BE2C (cell line): ENCODE measurements around the gene PDZD4. TPM values are rescaled to one million over a fixed set of nuclear protein-coding genes. Genes with fewer than 3 reads are reported as not detected.

ENCODE experiments used
- DNase-seq: peaks from one replicate; pipeline ENCODE4 v3.0.0-alpha.2; 2020
- H3K27me3 ChIP-seq: fragments of 250-450 bp; sonication (Bioruptor Pico); 2 replicates; pipeline ENCODE4 v1.5.1; 2020; ENCODE audit warnings: mild to moderate bottlenecking
- H3K36me3 ChIP-seq: fragments of 250-450 bp; sonication (Bioruptor Pico); 2 replicates; pipeline ENCODE4 v1.5.1; 2020; ENCODE audit warnings: mild to moderate bottlenecking
- H3K4me1 ChIP-seq: fragments of 250-450 bp; sonication (Bioruptor Pico); 2 replicates; pipeline ENCODE4 v1.5.1; 2020
- H3K4me3 ChIP-seq: 2 replicates; pipeline ENCODE4 v1.5.1; 2011; ENCODE audit warnings: low read depth, low read length
- H3K9me3 ChIP-seq: fragments of 250-450 bp; sonication (Bioruptor Pico); 2 replicates; pipeline ENCODE4 v1.5.1; 2020
- polyA plus RNA-seq: library from polyadenylated mRNA; unstranded; fragments of >200 nt; gene quantifications from one replicate; pipeline ENCODE4 v1.2.1, GENCODE V29; 2012; ENCODE audit warnings: low read depth, missing spikeins; ENCODE audit not compliant: insufficient read length, insufficient read depth
- TF ChIP-seq, protein P1 (sequence below): IDR thresholded peaks from 2 replicates; pipeline ENCODE4 v1.5.1; 2012; ENCODE audit warnings: mild to moderate bottlenecking, low read depth, low read length

PDZD4 gene, protein sequence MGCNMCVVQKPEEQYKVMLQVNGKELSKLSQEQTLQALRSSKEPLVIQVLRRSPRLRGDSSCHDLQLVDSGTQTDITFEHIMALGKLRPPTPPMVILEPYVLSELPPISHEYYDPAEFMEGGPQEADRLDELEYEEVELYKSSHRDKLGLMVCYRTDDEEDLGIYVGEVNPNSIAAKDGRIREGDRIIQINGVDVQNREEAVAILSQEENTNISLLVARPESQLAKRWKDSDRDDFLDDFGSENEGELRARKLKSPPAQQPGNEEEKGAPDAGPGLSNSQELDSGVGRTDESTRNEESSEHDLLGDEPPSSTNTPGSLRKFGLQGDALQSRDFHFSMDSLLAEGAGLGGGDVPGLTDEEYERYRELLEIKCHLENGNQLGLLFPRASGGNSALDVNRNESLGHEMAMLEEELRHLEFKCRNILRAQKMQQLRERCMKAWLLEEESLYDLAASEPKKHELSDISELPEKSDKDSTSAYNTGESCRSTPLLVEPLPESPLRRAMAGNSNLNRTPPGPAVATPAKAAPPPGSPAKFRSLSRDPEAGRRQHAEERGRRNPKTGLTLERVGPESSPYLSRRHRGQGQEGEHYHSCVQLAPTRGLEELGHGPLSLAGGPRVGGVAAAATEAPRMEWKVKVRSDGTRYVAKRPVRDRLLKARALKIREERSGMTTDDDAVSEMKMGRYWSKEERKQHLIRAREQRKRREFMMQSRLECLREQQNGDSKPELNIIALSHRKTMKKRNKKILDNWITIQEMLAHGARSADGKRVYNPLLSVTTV
- 127 TPM for polyA plus RNA-seq

DNA sequence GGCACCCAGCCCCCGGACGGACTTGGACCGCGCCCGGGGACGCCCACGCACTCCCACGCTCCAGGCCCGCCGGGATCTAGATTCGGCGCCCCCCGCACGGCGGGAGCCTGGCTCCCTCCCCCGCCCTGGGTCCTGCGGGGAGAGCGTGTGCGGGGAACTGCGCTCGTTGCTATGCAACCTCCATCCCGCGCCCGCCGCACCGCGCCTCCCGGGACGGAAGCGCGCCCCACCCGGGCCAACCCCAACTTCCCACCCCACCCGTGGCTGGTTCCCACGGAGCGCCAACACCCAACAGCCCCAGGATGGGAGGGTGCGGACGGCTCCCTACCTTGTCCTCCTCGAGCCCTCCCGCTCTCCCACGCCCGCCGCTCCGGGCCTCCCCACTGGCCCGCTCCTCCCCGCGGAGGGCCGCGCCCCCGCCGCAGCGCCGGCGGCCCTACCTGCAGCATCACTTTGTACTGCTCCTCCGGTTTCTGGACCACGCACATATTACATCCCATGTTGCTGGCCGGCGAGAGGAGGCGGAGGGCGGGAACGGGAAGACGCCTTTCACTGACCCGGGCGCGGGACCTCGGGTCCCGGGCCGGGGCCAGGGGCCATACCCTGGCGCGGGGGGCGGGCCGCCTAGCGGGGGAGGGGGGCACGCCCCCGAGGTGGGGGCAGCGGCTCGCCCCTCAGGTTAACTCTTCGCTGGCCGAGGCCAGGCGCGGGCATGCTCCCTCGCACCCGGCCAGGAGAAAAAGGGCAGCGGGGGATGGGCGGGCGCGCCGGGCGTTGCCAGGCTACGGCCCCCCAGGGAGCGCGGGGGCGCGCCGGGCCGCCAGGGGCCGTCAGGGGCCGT is at the start of gene PDZD4:
Gene PDZD4 (minus strand): TSS at position 746 of the 841 bp plus-strand sequence. CDS start 246 bp downstream, at position 500.
- peak; percentile 48 for DNase-seq
- no peaks in the 10 kb centered on the region for H3K36me3 ChIP-seq
- H3K4me1 ChIP-seq = no peaks in the 10 kb centered on the region
- TF ChIP-seq, protein P1, sequence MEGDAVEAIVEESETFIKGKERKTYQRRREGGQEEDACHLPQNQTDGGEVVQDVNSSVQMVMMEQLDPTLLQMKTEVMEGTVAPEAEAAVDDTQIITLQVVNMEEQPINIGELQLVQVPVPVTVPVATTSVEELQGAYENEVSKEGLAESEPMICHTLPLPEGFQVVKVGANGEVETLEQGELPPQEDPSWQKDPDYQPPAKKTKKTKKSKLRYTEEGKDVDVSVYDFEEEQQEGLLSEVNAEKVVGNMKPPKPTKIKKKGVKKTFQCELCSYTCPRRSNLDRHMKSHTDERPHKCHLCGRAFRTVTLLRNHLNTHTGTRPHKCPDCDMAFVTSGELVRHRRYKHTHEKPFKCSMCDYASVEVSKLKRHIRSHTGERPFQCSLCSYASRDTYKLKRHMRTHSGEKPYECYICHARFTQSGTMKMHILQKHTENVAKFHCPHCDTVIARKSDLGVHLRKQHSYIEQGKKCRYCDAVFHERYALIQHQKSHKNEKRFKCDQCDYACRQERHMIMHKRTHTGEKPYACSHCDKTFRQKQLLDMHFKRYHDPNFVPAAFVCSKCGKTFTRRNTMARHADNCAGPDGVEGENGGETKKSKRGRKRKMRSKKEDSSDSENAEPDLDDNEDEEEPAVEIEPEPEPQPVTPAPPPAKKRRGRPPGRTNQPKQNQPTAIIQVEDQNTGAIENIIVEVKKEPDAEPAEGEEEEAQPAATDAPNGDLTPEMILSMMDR = no peak
- peak within 1 kb of the TSS; percentile 63 for H3K4me3 ChIP-seq
- no peaks in the 10 kb centered on the region for H3K9me3 ChIP-seq
- no peaks in the 10 kb centered on the region for H3K27me3 ChIP-seq

DNA sequence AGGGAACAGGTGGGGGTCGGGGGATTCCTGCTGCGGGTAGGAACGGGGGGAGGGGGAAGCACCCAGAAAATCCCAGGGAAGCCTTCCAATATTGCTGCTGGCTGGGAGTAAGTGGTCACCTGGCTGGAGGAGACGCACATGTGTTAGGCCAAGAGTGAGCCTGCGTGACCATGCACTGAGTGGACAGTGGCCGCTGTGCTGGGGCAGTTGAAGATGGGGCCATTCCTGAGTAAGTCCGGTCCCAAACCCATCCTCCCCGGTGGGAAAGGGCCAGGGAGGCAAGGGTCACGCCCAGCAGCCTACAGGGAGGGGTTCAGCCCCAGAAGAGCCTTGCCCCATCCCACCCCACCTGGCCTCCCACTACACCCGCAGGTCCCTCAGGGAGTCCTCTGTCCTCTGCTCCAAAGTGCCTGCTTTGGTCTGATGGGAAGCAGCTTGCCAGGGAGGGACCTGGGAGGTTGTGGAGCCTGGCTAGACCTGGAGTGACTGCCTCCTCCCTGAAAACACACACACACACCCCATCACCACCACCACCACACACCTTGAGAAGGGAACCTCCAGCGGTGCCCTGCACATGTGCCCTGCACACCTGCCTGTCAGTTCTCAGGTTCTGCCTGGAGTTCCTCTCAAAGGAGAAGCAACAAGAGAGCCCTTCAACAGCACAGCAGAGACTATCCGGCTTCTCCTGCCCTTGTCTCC is 49.5 kb upstream of the PDZD4 start:
- DNase-seq = no peak
- Histone ChIP-seq H3K4me3 (no peak overlapping the region), H3K27me3 (no peaks in the 10 kb centered on the region), H3K4me1 (peaks cover 45% of the 10 kb centered on the region), H3K36me3 (peaks cover 7% of the 10 kb centered on the region; the same call in 1 of the 2 replicates), H3K9me3 (no peaks in the 10 kb centered on the region)
- TF ChIP-seq, protein P1 = no peak

DNA sequence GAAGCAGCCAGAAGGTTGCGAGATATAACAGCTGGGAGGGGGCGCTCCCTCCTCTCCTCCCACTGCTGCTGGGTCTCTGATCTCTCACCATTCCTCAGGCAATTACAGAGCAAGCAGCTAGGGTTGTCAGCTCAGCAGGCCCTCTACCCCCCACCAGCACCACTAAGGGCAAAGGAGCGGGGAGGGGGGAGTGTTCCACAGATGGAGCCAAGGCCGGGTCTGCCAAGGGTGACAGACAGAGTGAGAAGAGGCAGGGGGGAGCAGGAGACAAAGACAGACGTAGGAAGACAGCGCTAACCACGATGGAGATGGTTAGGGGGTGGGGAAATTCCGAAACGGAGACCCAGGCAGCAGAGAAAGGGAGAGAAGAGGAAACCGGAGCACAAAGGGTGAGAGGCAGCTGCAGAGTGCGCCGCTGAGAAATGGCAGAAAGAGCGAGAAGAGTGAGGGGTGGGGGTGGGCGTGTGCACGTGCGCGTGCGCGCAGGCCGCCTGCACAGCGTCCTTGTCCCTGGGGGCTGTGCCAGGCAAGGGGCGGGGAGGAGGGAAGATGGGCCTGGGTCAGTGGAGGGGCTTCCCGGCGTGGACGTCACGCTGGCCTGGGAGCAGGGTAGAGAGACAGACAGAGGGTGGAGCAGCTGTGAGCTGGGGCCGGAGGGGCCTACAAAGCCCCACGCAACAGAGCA is 48.8 kb upstream of the PDZD4 start:
- peak; percentile 63 for DNase-seq
- Histone ChIP-seq H3K9me3 (no peaks in the 10 kb centered on the region), H3K36me3 (peaks cover 7% of the 10 kb centered on the region; the same call in 1 of the 2 replicates), H3K27me3 (no peaks in the 10 kb centered on the region), H3K4me1 (peaks cover 45% of the 10 kb centered on the region), H3K4me3 (peak overlapping the region; percentile 44)
- TF ChIP-seq, protein P1 = peak; percentile 25

DNA sequence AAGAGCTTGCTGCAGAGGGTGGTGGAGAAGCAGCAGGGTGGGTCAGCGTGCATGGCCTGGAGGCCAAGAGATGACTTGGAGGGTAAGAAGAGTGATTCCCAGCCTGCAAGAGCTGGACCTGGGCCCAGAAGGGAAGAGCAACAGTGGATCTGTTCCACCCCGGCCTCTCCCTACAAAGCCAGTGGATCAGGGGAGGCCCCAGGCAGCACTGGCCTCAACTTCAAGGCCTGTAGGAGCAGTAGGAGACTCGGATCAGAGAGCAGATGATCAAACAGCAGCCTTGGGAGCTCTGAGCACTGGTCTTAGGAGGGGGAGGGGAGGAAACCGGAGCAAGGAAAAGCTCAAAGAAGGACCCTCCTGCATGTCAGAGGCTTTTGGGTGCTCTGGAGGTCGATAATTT is 48.0 kb upstream of the PDZD4 start:
- TF ChIP-seq, protein P1 = no peak
- Histone ChIP-seq H3K4me3 (peak overlapping the region; percentile 44), H3K36me3 (peaks cover 4% of the 10 kb centered on the region; the same call in 1 of the 2 replicates), H3K27me3 (no peaks in the 10 kb centered on the region), H3K9me3 (no peaks in the 10 kb centered on the region), H3K4me1 (peaks cover 45% of the 10 kb centered on the region)
- DNase-seq = no peak
